Stimulated activated CD4-positive, alpha-beta T cell treated with anti-CD3 and anti-CD28 coated beads, TNF-alpha, amount 100 ng/mL, for 4 hours (primary cell): ENCODE measurements around the gene ESRRA.
"Not testable (repeated sequence)": the region's sequence is repeated elsewhere in the genome, so short reads cannot be mapped to it uniquely, and the experiment has no call there.

Experiments used
- DNase-seq, 3 experiments: peaks; one replicate each; pipeline ENCODE4 v3.0.0-alpha.2; 2020; ENCODE audit warnings: low read depth in 3 of 3

ESRRA gene

GRCh38 chr11:64313491-64314145, 8.3 kb downstream of the ESRRA start:
- no peak for DNase-seq

- DNase-seq, result no peak
These were observed 9.0 kb downstream of the ESRRA start for GRCh38 chr11:64314146-64314804.

- no peak for DNase-seq
These were observed 9.7 kb downstream of the ESRRA start for GRCh38 chr11:64314805-64315561.

GRCh38 chr11:64315667-64316526, 10.6 kb downstream of the ESRRA start:
- DNase-seq, result not testable (repeated sequence)

- DNase-seq, result no peak
These were observed 11.5 kb downstream of the ESRRA start for GRCh38 chr11:64316672-64317324.

GRCh38 chr11:64317325-64317960, 12.1 kb downstream of the ESRRA start, which contains the start of gene TRMT112:
Gene TRMT112, minus strand, starts transcription at chr11:64317559. Its CDS starts 33 bp downstream, at chr11:64317526.
- peak; percentile 81 to 94 (median 90) for DNase-seq

- DNase-seq, result peak; percentile 85 to 90 (median 86)
These were observed 12.8 kb downstream of the ESRRA start, which contains the start of gene PRDX5 for GRCh38 chr11:64317961-64318765. Gene PRDX5, plus strand, starts transcription at chr11:64318121. Its CDS starts 95 bp downstream, at chr11:64318216.

- DNase-seq, result no peak
These were observed 13.7 kb downstream of the ESRRA start for GRCh38 chr11:64318766-64319761.

- no peak for DNase-seq
These were observed 15.2 kb downstream of the ESRRA start for GRCh38 chr11:64320556-64320955.

GRCh38 chr11:64321026-64321425, 15.7 kb downstream of the ESRRA start:
- no peak for DNase-seq

- no peak for DNase-seq
These were observed 16.2 kb downstream of the ESRRA start for GRCh38 chr11:64321533-64321932.

- no peak for DNase-seq
These were observed 17.6 kb downstream of the ESRRA start for GRCh38 chr11:64322925-64323260.

- DNase-seq, result no peak
These were observed 18.0 kb downstream of the ESRRA start for GRCh38 chr11:64323373-64323772.

- not testable (repeated sequence) for DNase-seq
These were observed 18.7 kb downstream of the ESRRA start for GRCh38 chr11:64323984-64324383.

GRCh38 chr11:64324692-64325469, 19.6 kb downstream of the ESRRA start:
- DNase-seq, result no peak

- DNase-seq, result no peak
These were observed 22.1 kb downstream of the ESRRA start for GRCh38 chr11:64327375-64327774.

GRCh38 chr11:64327993-64328392, 22.7 kb downstream of the ESRRA start:
- no peak for DNase-seq

- no peak for DNase-seq
These were observed 25.6 kb downstream of the ESRRA start for GRCh38 chr11:64330888-64331287.
